ENCODE results near the gene ERC2. TPM values are rescaled to one million over a fixed set of nuclear protein-coding genes. Genes with fewer than 3 reads are reported as not detected.
A peak's percentile ranks its signal among the peaks of the same experiment; 100 is the strongest.

The ERC2 gene
- total RNA-seq, 3 donors from 2014 or later = 0.64 to 7.3 (median 1.3) TPM

DNA sequence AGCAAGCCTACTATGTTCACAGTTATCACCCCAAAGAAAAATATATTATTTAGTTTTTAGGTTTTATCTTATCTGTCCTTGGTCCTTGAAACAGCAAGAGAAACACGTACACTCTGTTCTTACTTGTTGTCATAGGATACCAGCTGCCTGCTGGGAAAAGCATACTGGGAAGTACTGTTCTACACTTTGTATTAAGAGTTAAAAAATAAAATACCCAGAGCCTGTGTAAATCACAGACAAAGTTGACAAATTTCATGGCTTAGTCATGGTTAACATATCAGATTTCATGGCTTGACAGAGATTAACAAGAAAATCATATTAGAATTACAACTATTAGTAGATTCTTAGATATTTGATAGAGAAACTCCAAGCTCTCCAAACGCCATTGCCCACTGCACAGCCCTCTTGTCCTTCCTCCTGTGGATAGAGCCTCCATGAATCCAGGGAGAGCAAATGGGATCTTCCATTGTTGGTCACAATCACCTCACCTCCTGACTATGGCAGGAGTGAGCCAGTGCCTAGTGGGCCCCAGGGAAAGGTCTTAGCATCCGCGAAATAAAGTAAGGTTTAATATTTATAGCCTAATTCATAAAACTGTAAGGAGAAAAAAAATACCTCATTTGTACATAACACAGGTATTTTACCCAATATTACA is 853.1 kb downstream of the ERC2 start:
- intact Hi-C loops (cut with DNase I; ENCODE audit: low total_unique reads) = loop anchor here (5.0 kb wide), 1 partner anchor 77 kb away; no protein-coding TSS in a partner anchor
- no peaks in the 10 kb centered on the region for H3K9me3 ChIP-seq
- H3K36me3 ChIP-seq = no peaks in the 10 kb centered on the region
- TF ChIP-seq, protein P1, sequence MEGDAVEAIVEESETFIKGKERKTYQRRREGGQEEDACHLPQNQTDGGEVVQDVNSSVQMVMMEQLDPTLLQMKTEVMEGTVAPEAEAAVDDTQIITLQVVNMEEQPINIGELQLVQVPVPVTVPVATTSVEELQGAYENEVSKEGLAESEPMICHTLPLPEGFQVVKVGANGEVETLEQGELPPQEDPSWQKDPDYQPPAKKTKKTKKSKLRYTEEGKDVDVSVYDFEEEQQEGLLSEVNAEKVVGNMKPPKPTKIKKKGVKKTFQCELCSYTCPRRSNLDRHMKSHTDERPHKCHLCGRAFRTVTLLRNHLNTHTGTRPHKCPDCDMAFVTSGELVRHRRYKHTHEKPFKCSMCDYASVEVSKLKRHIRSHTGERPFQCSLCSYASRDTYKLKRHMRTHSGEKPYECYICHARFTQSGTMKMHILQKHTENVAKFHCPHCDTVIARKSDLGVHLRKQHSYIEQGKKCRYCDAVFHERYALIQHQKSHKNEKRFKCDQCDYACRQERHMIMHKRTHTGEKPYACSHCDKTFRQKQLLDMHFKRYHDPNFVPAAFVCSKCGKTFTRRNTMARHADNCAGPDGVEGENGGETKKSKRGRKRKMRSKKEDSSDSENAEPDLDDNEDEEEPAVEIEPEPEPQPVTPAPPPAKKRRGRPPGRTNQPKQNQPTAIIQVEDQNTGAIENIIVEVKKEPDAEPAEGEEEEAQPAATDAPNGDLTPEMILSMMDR (IDR thresholded peaks at IDR 0.05) = no peak
- TF ChIP-seq POLR2AphosphoS5 (IDR thresholded peaks at IDR 0.05) (no peak), POLR2A (IDR thresholded peaks at IDR 0.05) (no peak)
- no peaks in the 10 kb centered on the region for H3K4me1 ChIP-seq
- no peak overlapping the region for H3K4me3 ChIP-seq
- H3K27ac ChIP-seq = peak overlapping the region in 1 of 2 donors; percentile 68
- no peaks in the 10 kb centered on the region for H3K27me3 ChIP-seq
- DNase-seq (ENCODE audit: low spot score in 2 of 2) = no peak

DNA sequence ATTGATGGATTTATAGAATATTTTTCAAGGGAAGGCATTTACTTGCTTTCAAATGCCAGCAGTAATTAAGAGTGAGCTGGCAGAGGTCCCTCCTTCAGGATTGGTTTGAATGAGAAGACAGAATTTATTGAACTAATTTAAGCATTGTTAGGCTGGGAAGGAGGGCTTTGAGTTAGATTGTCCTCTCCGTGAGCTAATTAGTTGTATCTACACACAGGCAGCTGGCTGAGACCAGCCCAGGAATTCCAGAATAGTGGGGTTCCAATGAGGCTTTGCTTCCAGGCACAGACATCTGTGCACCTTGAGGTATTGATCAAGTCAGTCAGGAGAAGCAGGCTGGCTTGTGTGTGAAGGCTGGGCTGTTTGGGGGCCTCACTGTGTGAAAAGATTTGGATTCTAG is 857.1 kb downstream of the ERC2 start:
- TF ChIP-seq POLR2AphosphoS5 (IDR thresholded peaks at IDR 0.05) = no peak
- no peak for TF ChIP-seq POLR2A (IDR thresholded peaks at IDR 0.05)
- TF ChIP-seq, protein P1 (IDR thresholded peaks at IDR 0.05) = no peak
- Histone ChIP-seq H3K27ac (no peak overlapping the region), H3K4me3 (no peak overlapping the region), H3K36me3 (no peaks in the 10 kb centered on the region), H3K27me3 (no peaks in the 10 kb centered on the region), H3K9me3 (no peaks in the 10 kb centered on the region), H3K4me1 (no peaks in the 10 kb centered on the region)
- DNase-seq (ENCODE audit: low spot score in 2 of 2) = no peak
- intact Hi-C loops (cut with DNase I; ENCODE audit: low total_unique reads) = no loop called here

DNA sequence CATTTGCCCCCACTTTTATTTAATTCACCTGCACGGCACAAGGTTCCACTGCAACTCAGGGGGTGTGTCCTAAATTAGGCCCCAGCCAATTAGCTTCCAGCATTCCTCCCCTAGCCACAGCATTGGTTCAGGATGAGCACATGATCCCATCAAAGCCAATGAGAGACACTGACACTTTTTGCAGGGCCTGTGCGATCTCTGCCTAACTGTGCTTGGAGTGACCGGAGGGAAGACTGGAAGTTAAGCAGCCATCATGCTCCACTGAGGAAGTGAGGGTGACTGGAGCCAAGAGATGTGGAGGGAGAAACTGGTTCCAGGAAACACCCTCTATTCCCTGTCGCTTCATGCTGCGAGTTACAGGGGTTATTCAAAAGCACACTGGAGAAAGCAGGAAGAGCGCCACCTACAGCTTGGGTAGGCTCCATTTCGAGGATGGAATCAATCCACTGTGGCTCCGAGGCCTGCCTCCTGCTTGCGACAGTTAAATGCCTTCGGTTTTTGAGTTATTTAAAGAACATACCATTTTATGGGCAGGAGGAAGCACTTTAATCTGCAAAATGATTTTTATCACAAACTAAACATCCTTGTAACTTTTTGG is 858.9 kb downstream of the ERC2 start:
- no peak overlapping the region for H3K27ac ChIP-seq
- H3K9me3 ChIP-seq = no peaks in the 10 kb centered on the region
- no peak overlapping the region for H3K4me3 ChIP-seq
- H3K27me3 ChIP-seq = no peaks in the 10 kb centered on the region
- TF ChIP-seq POLR2A (IDR thresholded peaks at IDR 0.05) (no peak), POLR2AphosphoS5 (IDR thresholded peaks at IDR 0.05) (no peak)
- TF ChIP-seq, protein P1 (IDR thresholded peaks at IDR 0.05) = no peak
- no peak for DNase-seq (ENCODE audit: low spot score in 2 of 2)
- no peaks in the 10 kb centered on the region for H3K4me1 ChIP-seq
- no peaks in the 10 kb centered on the region for H3K36me3 ChIP-seq
- intact Hi-C loops (cut with DNase I; ENCODE audit: low total_unique reads) = loop anchor here (5.0 kb wide), 1 partner anchor 1247 kb away; no protein-coding TSS in a partner anchor

DNA sequence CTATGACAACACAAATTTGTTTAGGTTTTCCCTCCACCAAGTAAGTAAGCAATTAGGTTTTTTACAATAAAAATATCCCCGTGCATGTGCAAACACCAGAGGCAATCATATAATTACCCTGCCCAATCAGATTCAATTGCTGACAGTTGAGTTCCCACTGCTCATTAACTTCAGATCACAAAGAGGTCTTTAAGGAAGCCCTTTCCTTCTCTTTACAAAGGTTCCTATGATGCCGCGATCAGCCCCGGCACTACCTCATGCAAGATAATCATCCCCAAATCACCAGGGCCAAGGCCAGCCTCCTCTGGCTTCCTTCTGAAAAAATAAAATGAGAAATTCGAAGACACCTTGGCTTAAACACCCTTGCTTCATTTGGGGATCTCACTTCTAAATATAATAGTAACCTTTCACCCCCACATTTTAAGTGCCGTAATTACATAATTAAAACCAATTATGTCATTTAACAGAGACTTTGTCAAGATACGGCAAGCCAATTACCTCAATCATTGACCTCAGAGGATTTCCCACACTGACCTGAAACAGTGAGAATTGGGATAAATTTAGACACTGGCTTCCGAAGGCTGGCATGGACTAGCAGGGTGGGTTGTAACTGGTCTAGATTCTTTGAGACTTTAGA is 859.8 kb downstream of the ERC2 start:
- H3K36me3 ChIP-seq = no peaks in the 10 kb centered on the region
- intact Hi-C loops (cut with DNase I; ENCODE audit: low total_unique reads) = loop anchor here (5.0 kb wide), 1 partner anchor 1246 kb away; no protein-coding TSS in a partner anchor
- H3K9me3 ChIP-seq = no peaks in the 10 kb centered on the region
- no peak overlapping the region for H3K27ac ChIP-seq
- TF ChIP-seq, protein P1 (IDR thresholded peaks at IDR 0.05) = no peak
- no peak for TF ChIP-seq POLR2AphosphoS5 (IDR thresholded peaks at IDR 0.05)
- no peak for TF ChIP-seq POLR2A (IDR thresholded peaks at IDR 0.05)
- H3K27me3 ChIP-seq = no peaks in the 10 kb centered on the region
- no peak overlapping the region for H3K4me3 ChIP-seq
- no peaks in the 10 kb centered on the region for H3K4me1 ChIP-seq
- no peak for DNase-seq (ENCODE audit: low spot score in 2 of 2)

DNA sequence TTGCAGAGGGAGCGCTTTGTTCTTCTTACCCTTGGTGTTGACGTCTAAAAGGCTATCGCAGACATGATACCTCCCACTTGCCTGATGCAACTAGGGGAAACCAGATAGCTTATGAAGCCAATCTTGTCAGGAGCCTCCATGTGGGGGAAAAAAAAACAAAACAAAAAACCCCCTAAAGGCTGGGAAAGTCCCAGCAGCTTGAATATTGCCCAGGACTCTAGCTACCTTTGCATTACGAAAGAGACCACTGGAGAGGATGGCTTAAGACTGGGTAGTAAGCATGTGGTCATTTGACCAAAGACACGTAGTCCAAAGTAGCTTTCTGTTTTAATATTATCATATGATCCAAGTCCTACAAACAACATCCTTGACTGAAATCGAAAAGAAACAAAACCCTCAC is 860.4 kb downstream of the ERC2 start:
- Histone ChIP-seq H3K27ac (no peak overlapping the region), H3K4me3 (no peak overlapping the region), H3K4me1 (no peaks in the 10 kb centered on the region), H3K36me3 (no peaks in the 10 kb centered on the region), H3K27me3 (no peaks in the 10 kb centered on the region), H3K9me3 (no peaks in the 10 kb centered on the region)
- no peak for TF ChIP-seq POLR2A (IDR thresholded peaks at IDR 0.05)
- TF ChIP-seq, protein P1 (IDR thresholded peaks at IDR 0.05) = no peak
- TF ChIP-seq POLR2AphosphoS5 (IDR thresholded peaks at IDR 0.05) = no peak
- intact Hi-C loops (cut with DNase I; ENCODE audit: low total_unique reads) = loop anchor here (5.0 kb wide), 1 partner anchor 1246 kb away; no protein-coding TSS in a partner anchor
- no peak for DNase-seq (ENCODE audit: low spot score in 2 of 2)

Data from breast epithelium (tissue), 4 donors.